ENCODE results near the gene IL17RE.

DNA sequence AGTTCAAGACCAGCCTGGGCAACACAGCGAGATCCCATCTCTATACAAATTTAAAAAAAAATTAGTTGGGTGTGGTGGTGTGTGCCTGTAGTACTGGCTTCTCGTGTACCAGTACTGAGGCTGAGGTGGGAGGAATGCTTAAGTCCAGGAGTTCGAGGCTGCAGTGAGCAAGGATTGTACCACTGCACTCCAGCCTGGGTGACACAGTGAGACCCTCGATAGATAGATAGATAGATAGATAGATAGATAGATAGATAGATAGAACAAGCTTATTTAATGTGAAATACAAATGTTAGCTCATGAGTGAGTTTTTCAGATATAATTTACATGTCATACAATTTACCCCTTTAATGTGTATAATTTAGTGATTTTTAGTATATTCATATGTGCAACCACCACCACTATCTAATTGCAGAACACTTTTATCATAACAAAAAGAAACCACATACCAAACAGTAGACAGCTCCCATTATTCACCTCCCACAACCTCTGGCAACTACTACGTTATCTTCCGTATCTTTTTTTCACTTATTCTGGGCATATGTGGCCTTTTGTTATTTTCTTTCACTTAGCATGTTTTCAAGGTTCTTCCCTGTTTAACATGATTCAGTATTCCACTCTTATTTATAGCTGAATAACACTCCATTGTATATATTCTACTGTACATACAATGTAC is 62.7 kb downstream of the IL17RE start:
- TF ChIP-seq POLR2AphosphoS5 (IDR thresholded peaks at IDR 0.05), result no peak
- TF ChIP-seq, protein P1, sequence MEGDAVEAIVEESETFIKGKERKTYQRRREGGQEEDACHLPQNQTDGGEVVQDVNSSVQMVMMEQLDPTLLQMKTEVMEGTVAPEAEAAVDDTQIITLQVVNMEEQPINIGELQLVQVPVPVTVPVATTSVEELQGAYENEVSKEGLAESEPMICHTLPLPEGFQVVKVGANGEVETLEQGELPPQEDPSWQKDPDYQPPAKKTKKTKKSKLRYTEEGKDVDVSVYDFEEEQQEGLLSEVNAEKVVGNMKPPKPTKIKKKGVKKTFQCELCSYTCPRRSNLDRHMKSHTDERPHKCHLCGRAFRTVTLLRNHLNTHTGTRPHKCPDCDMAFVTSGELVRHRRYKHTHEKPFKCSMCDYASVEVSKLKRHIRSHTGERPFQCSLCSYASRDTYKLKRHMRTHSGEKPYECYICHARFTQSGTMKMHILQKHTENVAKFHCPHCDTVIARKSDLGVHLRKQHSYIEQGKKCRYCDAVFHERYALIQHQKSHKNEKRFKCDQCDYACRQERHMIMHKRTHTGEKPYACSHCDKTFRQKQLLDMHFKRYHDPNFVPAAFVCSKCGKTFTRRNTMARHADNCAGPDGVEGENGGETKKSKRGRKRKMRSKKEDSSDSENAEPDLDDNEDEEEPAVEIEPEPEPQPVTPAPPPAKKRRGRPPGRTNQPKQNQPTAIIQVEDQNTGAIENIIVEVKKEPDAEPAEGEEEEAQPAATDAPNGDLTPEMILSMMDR (IDR thresholded peaks at IDR 0.05), result no peak
